Right lobe of liver (tissue), 4 donors: ENCODE results near the gene CAPN2.
"Not testable (repeated sequence)": the region's sequence is repeated elsewhere in the genome, so short reads cannot be mapped to it uniquely, and the experiment has no call there.

Experiments used
- CTCF ChIP-seq, 4 donors: fragments of 200-600 bp in 3 of 4; fragments of 450-650 bp in 1 of 4; IDR thresholded peaks; one replicate each; pipeline versions ENCODE4 v1.5.1 to v1.8.0; 2016 to 2022; ENCODE audit warnings: antibody characterized with exemption in 4 of 4, mild to moderate bottlenecking in 2 of 4
- POLR2A ChIP-seq: fragments of 450-650 bp; IDR thresholded peaks from one replicate; pipeline ENCODE4 v1.6.1; 2017; ENCODE audit warnings: antibody characterized with exemption, mild to moderate bottlenecking
- donor health status: DM: no; HTN: no; CAD: no.
- donor health status: DM: no; HTN: no; CAD: no.
- donor health status: DM: no; HTN: yes; CAD: no.

DNA sequence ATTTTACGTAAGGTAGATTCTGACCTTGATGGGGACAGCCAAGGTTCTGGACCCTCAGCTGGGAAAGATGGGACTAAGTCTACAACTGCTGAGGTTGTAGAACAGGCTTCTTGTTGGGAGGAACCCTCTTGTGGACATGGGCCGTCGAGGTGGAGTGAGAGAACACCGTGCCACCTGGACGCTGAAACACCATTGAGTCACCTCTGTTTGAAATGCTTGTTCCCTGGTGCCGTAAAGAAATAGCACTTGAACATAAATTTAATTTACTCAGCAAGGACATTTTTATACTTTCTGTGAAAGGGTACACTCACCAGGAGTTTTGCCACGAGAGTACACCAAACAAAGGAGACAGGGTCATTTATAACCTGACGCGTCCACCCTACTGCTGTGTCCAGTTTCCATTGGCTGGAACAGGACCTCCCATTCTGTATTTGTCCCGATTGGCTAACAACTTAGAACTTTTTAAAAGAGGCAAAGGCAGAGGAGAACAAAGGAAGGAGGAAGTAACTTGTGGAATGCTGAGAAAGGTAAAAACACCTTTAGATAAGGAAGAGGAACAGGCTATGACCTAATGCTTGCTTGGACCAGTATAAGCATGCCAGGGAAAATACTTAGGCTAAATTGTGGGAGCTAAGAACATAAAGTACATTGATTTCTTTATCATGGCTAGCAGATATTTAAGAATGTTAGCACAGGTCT, 27.8 kb downstream of the CAPN2 start:
- TF ChIP-seq CTCF (IDR thresholded peaks at IDR 0.05); POLR2A: not testable (repeated sequence)
